Glomerular visceral epithelial cell (primary cell): Measurements from ENCODE around the gene CYP3A7.
A peak's percentile ranks its signal among the peaks of the same experiment; 100 is the strongest.
"Not testable (repeated sequence)": the region's sequence is repeated elsewhere in the genome, so short reads cannot be mapped to it uniquely, and the experiment has no call there.

Experiments used
- DNase-seq: peaks from one replicate; pipeline ENCODE4 v3.0.0-alpha.2; 2016; ENCODE audit errors: extremely low spot score

The CYP3A7 gene

GRCh38 chr7:99734987-99735386 is at the start of gene CYP3A7:
CYP3A7 (minus strand) TSS chr7:99735196; CDS start chr7:99735093, 103 bp downstream.
- DNase-seq: no peak

GRCh38 chr7:99784007-99784406 is 49.0 kb upstream of the CYP3A7 start, which contains the start of gene CYP3A4:
CYP3A4 (minus strand) TSS chr7:99784184; CDS start chr7:99784081, 103 bp downstream.
- DNase-seq: no peak

- DNase-seq: no peak
These were observed 47.3 kb upstream of the CYP3A7 start for GRCh38 chr7:99782012-99782953.

- no peak for DNase-seq
These were observed 45.6 kb upstream of the CYP3A7 start for GRCh38 chr7:99780588-99780987.

GRCh38 chr7:99779949-99780348 is 45.0 kb upstream of the CYP3A7 start:
- DNase-seq: no peak

GRCh38 chr7:99778880-99779279 is 43.9 kb upstream of the CYP3A7 start:
- DNase-seq: no peak

- not testable (repeated sequence) for DNase-seq
These were observed 38.4 kb upstream of the CYP3A7 start for GRCh38 chr7:99773395-99773794.

GRCh38 chr7:99772565-99772964 is 37.6 kb upstream of the CYP3A7 start:
- no peak for DNase-seq

GRCh38 chr7:99769494-99769893 is 34.5 kb upstream of the CYP3A7 start:
- DNase-seq: not testable (repeated sequence)

- no peak for DNase-seq
These were observed 33.5 kb upstream of the CYP3A7 start for GRCh38 chr7:99768471-99768870.

- DNase-seq: no peak
These were observed 32.7 kb upstream of the CYP3A7 start for GRCh38 chr7:99767662-99768061.

GRCh38 chr7:99766484-99767099 is 31.6 kb upstream of the CYP3A7 start:
- no peak for DNase-seq

- no peak for DNase-seq
These were observed 29.5 kb upstream of the CYP3A7 start for GRCh38 chr7:99764478-99764877.

GRCh38 chr7:99762680-99763327 is 27.8 kb upstream of the CYP3A7 start:
- DNase-seq: peak; percentile 58

GRCh38 chr7:99755085-99755484 is 20.1 kb upstream of the CYP3A7 start:
- DNase-seq: no peak

- DNase-seq: no peak
These were observed 17.4 kb upstream of the CYP3A7 start for GRCh38 chr7:99752356-99752755.

GRCh38 chr7:99751322-99752052 is 16.5 kb upstream of the CYP3A7 start:
- DNase-seq: peak; percentile 45

GRCh38 chr7:99748846-99749579 is 14.0 kb upstream of the CYP3A7 start:
- no peak for DNase-seq

GRCh38 chr7:99746915-99747314 is 11.9 kb upstream of the CYP3A7 start:
- not testable (repeated sequence) for DNase-seq

- not testable (repeated sequence) for DNase-seq
These were observed 10.4 kb upstream of the CYP3A7 start for GRCh38 chr7:99745395-99745794.
